ENCODE data around the gene OPN3. TPM values are rescaled to one million over a fixed set of nuclear protein-coding genes. Genes with fewer than 3 reads are reported as not detected.

OPN3 gene
- total and polyA plus RNA-seq, 9 of the 15 experiments (the other 6 are each of a cell fraction or from before 2014, with no cell fraction given): 4.2 to 34.6 (median 17.0) TPM

- CTCF ChIA-PET (ENCODE audit: low intra/inter-chr PET ratio): no interaction called here
- FAIRE-seq (no peak), ATAC-seq (no peak), DNase-seq (ENCODE audit: extremely low read depth in 1 of 4, low spot score in 3 of 4) (no peak)
- Histone ChIP-seq H4K20me1 (replicated peaks; ENCODE audit: control insufficient read depth, insufficient read depth, low read length) (no peaks in the 10 kb centered on the region), H3K4me2 (ENCODE audit: insufficient read depth, low read length) (no peak overlapping the region), H3K27ac (ENCODE audit: extremely low read depth, low read depth, low read length) (no peak overlapping the region), H3K4me3 (no peak overlapping the region), H3K27me3 (ENCODE audit: control insufficient read depth in 2 of 2, insufficient read depth in 2 of 2, low read length in 2 of 2) (peaks cover 4 to 9% of the 10 kb centered on the region in 2 experiments; a peak in 2 of 5 replicates), H3K9ac (ENCODE audit: insufficient read depth in 1 of 2, low read depth in 2 of 2, low read length in 2 of 2) (no peak overlapping the region), H3K36me3 (ENCODE audit: control insufficient read depth, insufficient read depth, low read length) (no peaks in the 10 kb centered on the region), H3K4me1 (replicated peaks in 1 of 2; ENCODE audit: control insufficient read depth in 2 of 2, insufficient read depth in 2 of 2, low read length in 2 of 2) (peaks cover 0 to 9% of the 10 kb centered on the region in 2 experiments; a peak in 2 of 5 replicates), H3K9me1 (ENCODE audit: control insufficient read depth, insufficient read depth, low read length) (no peaks in the 10 kb centered on the region), H3K79me2 (ENCODE audit: control insufficient read depth, insufficient read depth, low read length) (no peaks in the 10 kb centered on the region), H2AFZ (ENCODE audit: low read depth, low read length) (no peak overlapping the region), H3K9me3 (replicated peaks; ENCODE audit: control insufficient read depth, insufficient read depth, low read depth, low read length) (no peaks in the 10 kb centered on the region)
- in situ Hi-C loops (cut with MboI): loop anchor here (5.0 kb wide), 1 partner anchor 38 kb away; no protein-coding TSS in a partner anchor
- BruUV-seq (replicated peaks): no TSS peak
- intact Hi-C loops (cut with micrococcal nuclease): no loop called here
- TF ChIP-seq, protein P1, sequence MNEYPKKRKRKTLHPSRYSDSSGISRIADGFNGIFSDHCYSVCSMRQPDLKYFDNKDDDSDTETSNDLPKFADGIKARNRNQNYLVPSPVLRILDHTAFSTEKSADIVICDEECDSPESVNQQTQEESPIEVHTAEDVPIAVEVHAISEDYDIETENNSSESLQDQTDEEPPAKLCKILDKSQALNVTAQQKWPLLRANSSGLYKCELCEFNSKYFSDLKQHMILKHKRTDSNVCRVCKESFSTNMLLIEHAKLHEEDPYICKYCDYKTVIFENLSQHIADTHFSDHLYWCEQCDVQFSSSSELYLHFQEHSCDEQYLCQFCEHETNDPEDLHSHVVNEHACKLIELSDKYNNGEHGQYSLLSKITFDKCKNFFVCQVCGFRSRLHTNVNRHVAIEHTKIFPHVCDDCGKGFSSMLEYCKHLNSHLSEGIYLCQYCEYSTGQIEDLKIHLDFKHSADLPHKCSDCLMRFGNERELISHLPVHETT (CRISPR knock-in tag; conservative IDR thresholded peaks at IDR 0.05 in 1 of 2, IDR thresholded peaks at IDR 0.05 in 1 of 2): no peak
- TF ChIP-seq U2AF1 (optimal IDR thresholded peaks at IDR 0.05; ENCODE audit: low read depth, low read length) (peak; percentile 32), HDAC8 (tag; IDR thresholded peaks at IDR 0.05) (no peak)
- 71% methylated on average over 7 of the region's 7 CpGs for WGBS (ENCODE audit: insufficient coverage, low coverage, missing lambda C conversion rate)
- POLR2A ChIA-PET: interaction anchor here (1.3 kb wide), 1 partner anchor 12 kb away, joined by 5 read pairs; no protein-coding TSS in a partner anchor
These were observed 86.1 kb downstream of the OPN3 start for GRCh38 chr1:241553886-241554592.
